Embryonic facial prominence (tissue), 1 donor: ENCODE measurements around the gene TREML4.
"Not testable (repeated sequence)": the region's sequence is repeated elsewhere in the genome, so short reads cannot be mapped to it uniquely, and the experiment has no call there.

Experiments
- DNase-seq: peaks from one replicate; pipeline ENCODE4 v3.0.0-alpha.2; 2016; ENCODE audit errors: extremely low spot score

The TREML4 gene

DNA sequence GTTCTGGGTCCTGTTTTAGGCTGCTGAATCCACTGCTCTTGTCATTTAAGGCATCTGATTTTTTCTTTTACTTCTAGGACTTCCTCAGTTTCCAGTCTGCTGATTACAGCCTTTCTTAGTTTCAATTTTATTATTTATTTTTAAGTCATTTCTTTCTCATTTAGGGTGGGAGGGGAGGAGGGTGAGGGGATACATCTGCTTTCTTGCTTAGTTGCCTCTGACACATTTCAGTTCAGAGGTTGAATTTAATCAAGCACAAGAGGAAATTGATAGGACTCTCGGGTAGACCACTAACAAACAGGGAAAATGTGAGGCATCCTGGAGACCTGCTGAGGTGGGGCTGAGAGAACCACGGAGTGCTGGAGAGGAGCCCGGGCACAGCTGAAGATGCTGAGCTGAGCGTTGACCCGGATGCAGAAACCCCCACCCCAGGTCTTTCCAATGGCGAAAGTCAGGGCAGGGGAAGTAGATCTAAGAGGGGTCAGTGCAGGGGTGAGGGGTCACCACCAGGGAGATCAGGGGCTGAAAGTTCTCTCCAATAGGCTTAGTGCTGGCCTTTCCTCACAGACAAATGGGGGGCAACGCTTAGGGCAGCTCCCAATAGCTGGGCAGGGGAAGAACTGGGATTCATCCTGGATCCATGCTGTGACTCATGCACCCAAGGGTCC, 19.6 kb upstream of the TREML4 start:
- no peak for DNase-seq

DNA sequence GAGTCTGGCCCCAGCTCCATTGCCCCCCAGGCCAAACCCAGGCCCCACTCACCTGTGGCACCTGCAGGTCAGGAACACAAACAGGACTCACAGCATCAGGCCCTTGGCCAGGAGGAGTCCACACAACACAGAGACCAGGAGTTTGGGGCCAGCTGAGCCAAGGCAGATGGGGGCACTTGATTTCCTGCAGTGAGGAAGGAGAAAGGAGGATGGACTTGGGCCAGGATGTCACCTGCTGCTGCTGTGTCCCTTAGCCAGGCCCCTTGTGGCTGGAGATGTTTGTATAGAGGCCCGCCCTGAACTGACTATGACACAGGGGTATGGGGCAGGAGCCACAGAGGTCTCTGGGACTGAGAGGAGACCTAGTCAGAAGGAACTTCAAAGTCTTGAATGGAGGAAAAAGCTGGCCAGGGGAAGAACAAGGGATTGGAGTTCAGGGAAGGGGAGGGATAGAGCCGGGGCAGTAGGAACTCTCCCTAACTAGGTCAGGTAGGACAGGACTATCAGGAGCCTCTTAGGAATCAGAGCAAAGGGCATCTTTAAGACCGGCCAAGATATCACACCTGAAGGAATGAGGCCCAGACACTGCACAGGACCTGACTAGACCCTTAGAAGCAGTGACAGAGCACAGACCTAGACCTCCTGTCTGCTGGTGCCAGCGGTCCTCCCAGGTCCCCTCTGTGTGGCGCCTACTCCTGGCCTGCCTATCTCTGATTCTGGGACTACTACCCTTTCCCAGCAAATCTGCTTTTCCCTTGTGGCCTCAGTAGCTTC, 18.4 kb upstream of the TREML4 start:
- no peak for DNase-seq

DNA sequence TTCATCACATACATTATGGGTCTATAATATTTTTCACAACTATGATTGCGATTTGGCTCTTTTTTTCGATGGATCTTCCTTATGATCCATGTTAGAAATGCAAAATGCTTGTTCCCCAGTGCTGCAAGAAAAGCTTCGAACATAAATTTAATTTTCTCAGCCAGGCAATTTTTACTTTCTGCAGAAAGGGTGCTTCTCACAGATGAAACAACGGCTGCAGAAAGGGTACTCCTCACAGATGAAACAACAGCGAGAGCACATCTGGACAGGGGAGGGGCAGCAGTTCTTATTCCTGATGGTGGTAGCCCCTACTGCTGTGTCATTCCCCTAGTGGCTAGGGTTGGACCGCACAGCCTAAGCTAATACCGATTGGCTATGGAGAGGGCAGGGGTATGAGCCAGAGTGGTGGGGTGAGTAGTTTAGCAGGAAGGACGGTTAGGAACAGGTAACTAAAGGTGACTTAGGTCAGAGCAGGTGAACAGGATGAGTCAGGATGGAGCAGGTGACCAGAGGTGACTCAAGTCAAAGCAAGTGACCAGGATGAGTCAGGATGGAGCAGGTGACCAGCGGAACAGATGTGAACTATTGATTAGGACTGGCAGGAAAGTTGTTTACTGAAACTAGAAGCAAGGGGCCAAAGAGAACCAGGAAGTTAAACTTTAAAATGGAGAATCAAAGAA, 13.4 kb upstream of the TREML4 start:
- DNase-seq = no peak

DNA sequence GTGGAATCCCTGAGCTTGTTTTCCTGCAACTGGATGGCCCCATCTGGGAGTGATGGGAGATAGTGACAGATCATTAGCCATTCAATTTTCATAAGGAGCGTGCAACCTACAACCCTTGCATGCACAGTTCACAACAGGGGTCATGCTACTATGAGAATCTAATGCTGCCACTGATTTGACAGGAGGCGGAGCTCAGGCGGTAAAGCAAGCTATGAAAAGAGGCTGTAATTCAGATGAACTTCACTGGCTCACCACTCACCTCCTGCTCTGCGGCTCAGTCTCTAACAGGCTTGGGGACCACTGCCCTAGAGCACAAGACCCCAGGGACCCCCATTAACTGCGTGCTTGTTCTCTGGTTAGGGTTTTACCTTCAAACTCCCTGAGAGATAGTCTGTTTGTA, 12.4 kb upstream of the TREML4 start:
- DNase-seq = no peak

DNA sequence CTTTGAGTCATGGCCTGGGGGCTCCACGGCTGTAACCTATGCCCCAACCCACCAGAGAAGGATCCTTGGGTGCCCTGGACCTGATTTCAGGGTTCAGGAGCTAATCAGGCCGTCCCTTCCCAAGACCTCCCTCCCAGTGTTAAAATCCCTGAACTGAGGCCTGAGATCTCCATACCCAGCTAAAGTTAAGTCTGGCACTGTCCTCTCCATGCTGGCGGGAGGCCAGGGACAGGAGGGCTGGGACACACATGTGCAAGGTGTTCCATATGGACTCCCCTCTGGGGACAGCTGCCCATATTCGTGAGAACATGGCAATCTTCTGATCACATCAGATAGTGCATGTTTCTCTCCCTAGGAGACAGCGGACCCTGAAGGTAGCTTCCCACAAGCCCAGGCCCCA, 11.5 kb upstream of the TREML4 start:
- DNase-seq = no peak

DNA sequence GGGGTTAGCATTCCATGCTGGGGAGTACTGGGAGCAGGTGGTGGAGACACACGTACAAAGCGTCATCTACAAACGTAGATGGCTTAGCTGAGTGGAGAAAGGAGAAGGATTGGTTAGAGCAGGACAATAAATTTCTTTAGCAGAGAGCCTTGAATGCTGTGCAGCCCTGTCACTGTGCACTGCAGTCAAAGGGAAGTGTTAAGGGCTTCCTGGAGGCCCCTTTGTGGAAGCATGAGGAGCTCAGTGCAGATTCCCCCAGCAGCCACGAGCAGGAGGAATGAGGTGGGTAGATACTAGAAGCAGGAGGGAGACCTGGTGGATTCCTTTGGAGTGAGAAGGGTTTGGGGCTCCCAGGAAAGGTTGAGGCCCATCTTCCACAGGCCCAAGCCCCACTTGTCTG, 6.1 kb upstream of the TREML4 start:
- DNase-seq = no peak

DNA sequence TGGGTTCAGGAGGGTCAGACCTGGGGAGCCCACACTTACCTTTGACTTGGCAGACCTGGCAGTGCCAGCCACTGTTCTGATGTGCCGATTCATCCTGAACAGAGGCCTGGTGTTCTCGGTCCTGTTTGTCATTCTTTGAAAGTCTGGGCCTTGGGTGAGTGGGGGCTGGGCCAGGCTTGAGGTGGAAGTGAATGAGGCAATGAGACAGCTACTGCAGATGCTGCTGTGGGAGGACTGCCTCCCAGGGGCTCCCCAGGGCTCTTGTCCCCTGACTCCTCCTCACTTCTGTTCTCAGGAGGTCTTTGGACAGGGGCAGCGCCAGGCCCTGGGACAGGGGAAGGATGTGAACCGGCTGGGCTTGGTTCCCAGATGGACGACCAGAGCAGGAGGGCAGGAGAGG, 5.6 kb upstream of the TREML4 start:
- DNase-seq = no peak

DNA sequence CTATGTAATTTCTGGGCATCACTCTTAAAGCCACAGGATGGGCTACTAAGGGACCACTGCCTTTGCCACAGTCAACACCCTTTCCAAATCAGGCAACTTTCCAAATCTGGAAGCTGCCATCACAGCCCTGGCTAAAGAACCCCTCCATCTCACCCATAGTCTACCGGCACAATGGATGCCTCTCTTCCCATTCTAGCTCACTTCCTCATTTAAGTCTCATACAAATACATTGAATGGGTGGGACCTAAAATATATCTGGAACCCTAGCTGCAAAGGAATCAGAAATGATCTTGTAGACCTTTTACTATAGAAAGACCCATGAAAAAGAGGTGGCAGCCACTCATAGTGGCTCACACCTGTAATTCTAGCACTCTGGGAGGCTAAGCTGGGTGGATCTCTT, 3.3 kb upstream of the TREML4 start:
- no peak for DNase-seq

DNA sequence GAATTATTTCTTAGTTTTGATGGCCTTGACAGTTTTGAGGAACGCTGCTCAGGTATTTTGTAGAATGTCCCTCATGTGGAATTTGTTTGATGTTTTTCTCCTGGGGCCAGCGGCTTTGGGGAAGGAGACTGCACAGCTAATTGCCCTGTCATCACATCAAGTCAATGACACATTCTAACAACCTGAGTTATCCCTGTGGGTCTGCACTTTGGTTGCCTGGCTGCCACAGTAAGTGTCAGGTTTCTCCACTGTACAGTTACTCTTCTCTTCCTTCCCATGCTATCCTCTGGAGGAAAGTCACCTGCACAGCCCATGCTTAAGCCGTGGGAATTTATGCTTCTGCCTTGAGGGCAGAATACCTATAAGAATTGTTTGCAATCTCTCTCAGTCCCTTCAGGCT, 1.4 kb upstream of the TREML4 start:
- DNase-seq = no peak

DNA sequence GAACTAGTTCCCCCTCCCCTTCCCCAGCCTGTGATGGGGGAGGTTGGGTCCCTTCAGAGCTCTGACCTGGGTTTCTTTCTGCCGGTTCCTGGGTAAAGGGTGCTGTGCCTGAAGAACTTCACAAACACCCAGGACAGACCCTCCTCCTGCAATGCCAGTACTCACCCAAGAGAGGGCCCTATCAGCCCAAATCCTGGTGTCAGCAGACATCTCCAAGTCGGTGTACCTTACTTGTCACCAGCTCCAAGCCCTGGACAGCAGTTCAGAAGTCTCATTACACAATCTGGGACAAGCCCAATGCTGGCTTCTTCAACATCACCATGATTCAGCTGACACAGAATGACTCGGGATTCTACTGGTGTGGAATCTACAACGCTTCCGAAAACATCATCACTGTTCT, 467 bp downstream of the TREML4 start:
- DNase-seq = no peak

DNA sequence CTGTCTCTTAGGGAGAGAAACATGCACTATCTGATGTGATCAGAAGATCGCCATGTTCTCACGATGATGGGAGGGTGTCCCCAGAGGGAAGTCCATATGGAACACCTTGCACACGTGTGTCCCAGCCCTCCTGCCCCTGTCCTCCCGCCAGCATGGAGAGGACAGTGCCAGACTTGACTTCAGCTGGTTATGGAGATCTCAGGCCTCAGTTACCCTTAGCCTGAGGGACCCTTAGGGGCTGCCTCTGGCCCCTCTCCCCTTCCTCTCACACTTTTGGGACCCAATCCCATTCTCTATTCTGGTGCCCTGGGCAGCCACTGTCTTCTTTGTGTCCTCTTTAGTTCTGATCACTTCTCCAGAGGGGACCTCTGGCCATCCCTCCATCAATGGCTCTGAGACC, 1.6 kb downstream of the TREML4 start:
- DNase-seq = no peak

DNA sequence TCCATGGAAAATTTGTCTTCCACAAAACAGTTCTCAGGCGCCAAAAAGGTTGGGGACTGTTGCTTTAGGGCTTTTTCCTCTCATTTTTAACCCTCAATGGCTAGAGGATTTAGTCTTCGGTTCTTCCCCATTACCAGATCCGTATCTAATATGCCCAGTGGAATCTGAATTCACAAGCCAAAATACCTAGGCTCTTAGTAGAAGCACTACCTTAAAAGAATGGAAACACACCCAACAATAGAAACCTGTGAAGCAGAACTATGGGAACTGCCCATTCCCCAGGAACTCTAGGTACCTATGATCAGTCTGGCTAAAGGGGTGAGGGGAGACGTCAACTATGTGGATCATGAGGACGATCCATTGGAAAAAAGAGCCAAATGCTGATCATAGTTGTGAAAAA, 3.1 kb downstream of the TREML4 start:
- no peak for DNase-seq

DNA sequence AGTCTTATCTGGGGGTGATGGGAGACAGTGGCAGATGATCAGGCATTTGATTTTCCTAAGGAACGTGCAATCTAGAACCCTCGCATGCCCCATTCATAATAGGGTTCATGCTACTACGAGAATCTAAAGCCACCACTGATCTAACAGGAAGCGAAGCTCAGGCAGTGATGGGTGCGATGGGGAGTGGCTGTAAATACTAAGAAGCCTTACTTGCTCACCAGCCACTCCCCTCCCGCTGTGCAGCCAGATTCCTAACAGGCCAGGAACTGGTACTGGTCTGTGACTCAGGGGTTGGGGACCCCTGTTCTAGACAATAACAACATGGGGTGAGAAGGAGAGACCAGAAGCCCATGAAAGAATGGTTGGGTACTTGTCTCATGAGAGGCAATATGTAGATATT, 4.5 kb downstream of the TREML4 start:
- no peak for DNase-seq

DNA sequence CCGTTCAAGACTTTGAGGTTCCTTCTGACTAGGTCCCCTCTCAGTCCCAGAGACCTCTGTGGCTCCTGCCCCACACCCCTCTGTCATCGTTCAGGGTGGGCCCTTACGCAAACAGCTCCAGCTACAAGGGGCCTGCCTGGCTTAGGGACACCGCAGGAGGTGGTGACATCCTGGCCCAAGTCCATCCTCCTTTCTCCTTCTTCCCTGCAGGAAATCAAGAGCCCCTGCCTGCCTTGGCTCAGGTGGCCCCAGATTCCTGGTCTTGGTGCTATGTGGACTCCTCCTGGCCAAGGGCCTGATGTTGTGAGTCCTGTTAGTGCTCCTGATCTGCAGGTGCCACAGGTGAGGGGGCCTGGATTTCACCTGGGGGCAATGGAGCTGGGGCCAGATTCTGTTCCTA, 8.1 kb downstream of the TREML4 start:
- DNase-seq = no peak

DNA sequence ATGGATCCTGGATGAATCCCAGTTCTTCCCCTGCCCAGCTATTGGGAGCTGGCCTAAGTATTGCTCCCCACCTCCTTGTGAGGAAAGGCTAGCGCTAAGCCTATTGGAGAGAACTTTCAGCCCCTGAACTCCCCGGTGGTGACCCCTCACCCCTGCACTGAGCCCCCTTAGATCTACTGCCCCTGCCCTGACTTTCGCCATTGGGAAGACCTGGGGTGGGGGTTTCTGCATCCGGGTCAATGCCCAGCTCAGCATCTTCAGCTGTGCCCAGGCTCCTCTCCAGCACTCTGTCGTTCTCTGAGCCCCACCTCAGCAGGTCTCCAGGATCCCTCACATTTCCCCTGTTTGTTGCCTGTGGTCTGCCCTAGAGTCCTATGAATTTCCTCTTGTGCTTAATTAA, 9.0 kb downstream of the TREML4 start:
- DNase-seq = no peak

DNA sequence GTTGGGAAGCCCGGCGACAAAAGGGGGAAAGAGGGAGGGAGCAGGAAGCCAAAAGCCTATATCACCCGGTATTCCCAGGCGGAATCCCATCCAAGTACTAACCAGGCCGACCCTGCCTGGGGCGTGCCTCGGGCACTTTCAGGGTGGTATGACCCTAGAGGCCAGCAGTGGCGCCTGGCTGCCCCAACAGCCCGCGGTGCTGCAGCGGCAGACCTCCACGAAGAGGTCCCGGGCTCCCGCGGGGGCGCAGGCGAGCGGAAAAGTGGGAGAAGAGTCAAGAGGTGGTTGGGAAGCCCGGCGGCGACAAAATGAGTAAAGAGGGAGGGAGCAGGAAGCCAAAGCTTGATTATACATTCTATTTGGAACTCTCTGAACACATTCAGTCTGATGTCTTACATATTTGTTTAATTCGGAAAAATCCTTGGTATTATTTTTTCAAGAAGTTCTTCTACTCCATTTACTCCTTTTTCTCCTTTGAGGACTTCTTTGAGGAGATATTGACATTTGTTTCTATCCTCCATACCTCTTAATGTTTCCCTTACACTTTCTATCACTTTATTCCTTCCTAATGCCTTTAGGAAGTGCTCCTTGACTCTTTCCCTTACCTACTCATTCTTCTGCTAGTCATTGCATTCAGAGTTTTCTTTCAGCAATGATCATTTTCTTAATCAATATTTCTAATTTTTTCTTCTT, 11.5 kb downstream of the TREML4 start:
- DNase-seq = no peak

DNA sequence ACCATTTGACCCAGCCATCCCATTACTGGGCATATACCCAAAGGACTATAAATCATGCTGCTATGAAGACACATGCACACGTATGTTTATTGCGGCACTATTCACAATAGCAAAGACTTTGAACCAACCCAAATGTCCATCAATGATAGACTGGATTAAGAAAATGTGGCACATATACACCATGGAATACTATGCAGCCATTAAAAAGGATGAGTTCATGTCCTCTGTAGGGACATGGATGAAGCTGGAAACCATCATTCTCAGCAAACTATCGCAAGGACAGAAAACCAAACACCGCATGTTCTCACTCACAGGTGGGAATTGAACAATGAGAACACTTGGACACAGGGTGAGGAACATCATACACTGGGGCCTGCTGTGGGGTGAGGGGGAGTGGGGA, 18.4 kb downstream of the TREML4 start:
- DNase-seq = not testable (repeated sequence)

DNA sequence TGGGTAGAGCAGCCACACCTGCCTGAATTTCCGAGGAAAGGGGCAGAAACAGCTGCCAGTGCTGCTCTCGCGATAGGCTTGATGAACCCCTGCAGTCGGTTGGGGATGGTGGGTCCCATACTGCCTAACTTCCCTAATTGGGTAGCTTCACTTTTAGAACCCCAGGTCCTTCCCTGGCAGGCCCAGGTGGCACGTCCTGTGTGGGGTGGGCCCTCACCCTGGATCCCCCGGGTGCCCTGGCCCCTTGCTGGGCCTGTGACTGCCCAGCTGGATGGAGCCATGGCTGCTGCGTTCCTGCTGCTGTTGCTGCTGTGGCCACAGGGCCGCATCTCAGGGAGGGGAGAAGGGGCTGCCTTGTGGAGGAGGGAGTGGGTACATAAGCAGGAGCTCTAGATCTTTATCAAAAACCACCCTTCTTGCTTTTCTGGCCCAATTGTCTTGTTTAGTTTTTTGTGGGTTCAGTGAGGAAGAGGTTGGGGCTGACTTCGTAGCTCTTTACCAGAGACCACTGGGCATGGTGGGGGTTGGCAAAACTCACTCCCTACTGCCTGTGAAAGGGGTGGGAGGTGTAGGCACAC, 19.2 kb downstream of the TREML4 start:
- DNase-seq = no peak

DNA sequence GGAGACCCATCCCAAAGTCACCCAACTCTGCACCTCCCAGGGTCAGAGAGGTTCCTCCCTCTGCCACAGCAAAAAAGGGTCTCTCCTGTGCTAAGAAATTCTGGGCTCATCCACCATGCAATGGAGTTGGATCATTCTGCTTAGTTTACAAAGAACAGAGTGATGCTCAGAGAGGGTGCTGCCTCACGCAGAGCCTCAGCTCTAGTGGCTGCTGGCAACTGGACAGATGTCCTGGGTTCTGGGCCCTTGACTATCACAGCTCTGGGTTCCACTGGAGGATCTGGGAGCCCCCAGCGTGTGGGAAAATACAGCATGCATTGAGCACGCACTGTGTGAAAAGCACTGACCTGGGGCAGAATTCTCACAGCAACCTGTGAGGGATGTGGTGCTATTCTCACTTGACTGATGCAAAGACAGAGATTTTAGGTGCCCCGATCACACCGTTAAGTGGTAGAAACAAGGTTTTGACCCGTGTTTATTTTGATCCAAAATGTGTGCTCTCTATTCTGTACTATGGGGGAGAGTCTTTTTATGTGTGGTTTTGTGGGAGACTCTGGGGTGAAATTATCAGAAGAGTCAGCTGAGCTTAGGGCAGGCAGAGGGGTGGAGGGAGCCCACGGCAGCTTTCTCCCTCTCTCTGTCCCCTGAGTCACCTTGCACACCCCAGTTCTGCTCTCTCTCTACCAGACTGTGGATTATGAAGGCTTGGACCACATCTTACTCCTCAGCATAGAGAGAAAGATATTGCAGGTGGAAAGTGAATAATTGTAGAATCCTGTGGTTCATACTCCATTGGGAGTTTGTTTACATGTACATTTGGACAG, 19.9 kb downstream of the TREML4 start:
- no peak for DNase-seq

DNA sequence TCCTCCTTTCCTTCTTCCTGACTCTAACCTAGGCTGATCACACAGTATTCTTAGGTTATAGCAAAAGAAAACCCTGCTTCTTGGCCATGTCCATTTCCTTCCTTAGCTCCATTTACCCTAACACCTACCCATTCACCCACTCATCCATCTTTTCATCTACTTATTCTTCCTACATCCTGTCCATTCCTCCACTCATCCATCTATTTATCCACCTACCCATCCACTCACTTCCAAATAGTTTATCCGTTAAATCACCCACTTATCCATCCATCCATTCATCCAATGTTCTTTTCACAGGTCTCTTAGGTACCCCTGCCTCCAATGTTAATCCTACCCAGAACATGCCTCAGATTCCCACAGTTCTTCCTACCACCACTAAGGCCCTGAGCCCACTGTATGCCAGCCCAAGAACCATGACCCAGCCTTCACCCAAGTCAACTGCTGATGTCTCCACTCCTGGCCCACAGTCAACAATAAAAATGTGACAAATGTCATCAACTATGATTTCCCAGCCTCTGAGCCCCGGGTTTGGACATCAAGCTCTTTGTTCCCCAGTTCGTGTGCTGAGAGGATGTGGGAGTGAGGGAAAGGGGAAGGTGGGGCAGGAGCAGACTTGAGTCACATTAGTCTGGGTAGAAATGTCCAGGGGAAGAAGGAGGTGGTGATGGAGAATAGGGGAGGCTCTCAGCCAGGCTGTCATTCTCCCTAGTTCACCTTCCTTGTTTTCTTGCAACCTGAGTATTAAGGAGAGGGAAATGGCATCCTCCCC, 24.4 kb downstream of the TREML4 start:
- no peak for DNase-seq

DNA sequence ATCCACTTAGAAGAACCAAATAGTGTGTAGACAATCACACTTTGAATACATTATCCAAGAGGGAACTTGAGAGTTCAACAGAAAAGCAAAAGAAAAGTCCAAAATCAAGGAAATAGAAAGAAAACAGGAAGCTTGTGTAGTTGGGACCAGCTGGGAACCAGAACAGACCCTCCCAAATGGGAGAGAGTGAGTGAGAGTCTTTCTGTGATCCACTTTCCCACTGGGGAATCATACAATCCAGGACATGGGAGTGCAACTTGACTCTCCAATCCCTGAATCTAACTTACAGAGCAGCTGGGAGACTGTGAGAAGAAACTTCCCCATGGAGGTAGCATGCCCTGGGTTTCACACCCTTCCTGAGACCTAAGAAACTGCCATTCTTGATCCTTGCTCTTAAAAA, 27.0 kb downstream of the TREML4 start:
- no peak for DNase-seq
